Activated T-cell treated with anti-CD3 and anti-CD28 coated beads, Interleukin-2, amount 50 U/mL, for 4 hours (primary cell): ENCODE measurements around the gene GNG13. TPM values are rescaled to one million over a fixed set of nuclear protein-coding genes. Genes with fewer than 3 reads are reported as not detected.

Experiments
- ATAC-seq, 2 donors: fragments of 200-7000 bp; cut with Tn5 transposase; one replicate each; pipeline ENCODE4 v1.10.0; 2021
- DNase-seq: peaks from one replicate; pipeline ENCODE4 v3.0.0-alpha.2; 2020
- H3K27me3 Mint-ChIP-seq: one replicate; pipeline ENCODE4 v1.8.0; 2021; ENCODE audit warnings: low read depth, mixed read lengths
- H3K36me3 Mint-ChIP-seq: one replicate; pipeline ENCODE4 v1.8.0; 2022; ENCODE audit warnings: mixed read lengths; ENCODE audit not compliant: insufficient read depth
- H3K4me1 Mint-ChIP-seq: one replicate; pipeline ENCODE4 v1.8.0; 2021; ENCODE audit warnings: low read depth, mixed read lengths
- H3K4me3 Mint-ChIP-seq: one replicate; pipeline ENCODE4 v1.8.0; 2021; ENCODE audit warnings: mild to moderate bottlenecking, moderate library complexity, mixed read lengths
- H3K9me3 Mint-ChIP-seq: one replicate; pipeline ENCODE4 v1.8.0; 2021; ENCODE audit warnings: mixed read lengths
- total RNA-seq, 3 donors: library from RNA; stranded (reverse); gene quantifications; one replicate each; pipeline ENCODE4 v1.2.1, GENCODE V29; 2021

The GNG13 gene
- total RNA-seq, 3 donors from 2014 or later = not detected

- H3K4me3 Mint-ChIP-seq = no peak overlapping the region
- no peaks in the 10 kb centered on the region for H3K9me3 Mint-ChIP-seq
- ATAC-seq = no peak
- DNase-seq = no peak
- peaks cover 10% of the 10 kb centered on the region for H3K27me3 Mint-ChIP-seq
- H3K36me3 Mint-ChIP-seq = no peaks in the 10 kb centered on the region
- peaks cover 2% of the 10 kb centered on the region for H3K4me1 Mint-ChIP-seq
Measured at GRCh38 chr16:775236-775796, 25.2 kb downstream of the GNG13 start.

- Mint-ChIP-seq H3K4me3 (no peak overlapping the region), H3K36me3 (no peaks in the 10 kb centered on the region), H3K9me3 (no peaks in the 10 kb centered on the region), H3K27me3 (peaks cover 8% of the 10 kb centered on the region), H3K4me1 (peaks cover 2% of the 10 kb centered on the region)
- ATAC-seq (no peak), DNase-seq (no peak)
Measured at GRCh38 chr16:774086-775001, 26.2 kb downstream of the GNG13 start.

GRCh38 chr16:772959-773358 is 27.6 kb downstream of the GNG13 start:
- Mint-ChIP-seq H3K27me3 (peaks cover 7% of the 10 kb centered on the region), H3K36me3 (no peaks in the 10 kb centered on the region), H3K9me3 (no peaks in the 10 kb centered on the region), H3K4me1 (peaks cover 2% of the 10 kb centered on the region), H3K4me3 (no peak overlapping the region)
- DNase-seq = no peak
- no peak for ATAC-seq

- no peak for DNase-seq
- ATAC-seq = no peak
- no peaks in the 10 kb centered on the region for H3K36me3 Mint-ChIP-seq
- H3K4me1 Mint-ChIP-seq = no peaks in the 10 kb centered on the region
- H3K27me3 Mint-ChIP-seq = no peaks in the 10 kb centered on the region
- no peaks in the 10 kb centered on the region for H3K9me3 Mint-ChIP-seq
- H3K4me3 Mint-ChIP-seq = no peak overlapping the region
Measured at GRCh38 chr16:770411-770810, 30.1 kb downstream of the GNG13 start.

- Mint-ChIP-seq H3K4me1 (no peaks in the 10 kb centered on the region), H3K27me3 (no peaks in the 10 kb centered on the region), H3K36me3 (no peaks in the 10 kb centered on the region), H3K4me3 (no peak overlapping the region), H3K9me3 (no peaks in the 10 kb centered on the region)
- no peak for ATAC-seq
- DNase-seq = no peak
Measured at GRCh38 chr16:769934-770333, 30.6 kb downstream of the GNG13 start.

GRCh38 chr16:769184-769784 is 31.2 kb downstream of the GNG13 start:
- no peaks in the 10 kb centered on the region for H3K4me1 Mint-ChIP-seq
- ATAC-seq = no peak

GRCh38 chr16:768428-768827 is 32.1 kb downstream of the GNG13 start:
- DNase-seq = no peak
- no peaks in the 10 kb centered on the region for H3K36me3 Mint-ChIP-seq
- no peaks in the 10 kb centered on the region for H3K27me3 Mint-ChIP-seq
- no peak for ATAC-seq
- H3K9me3 Mint-ChIP-seq = no peaks in the 10 kb centered on the region
- H3K4me3 Mint-ChIP-seq = no peak overlapping the region
- H3K4me1 Mint-ChIP-seq = no peaks in the 10 kb centered on the region

More at GRCh38 chr16:769184-769784, 31.2 kb downstream of the GNG13 start:
- no peaks in the 10 kb centered on the region for H3K27me3 Mint-ChIP-seq
- no peak for DNase-seq
- no peaks in the 10 kb centered on the region for H3K36me3 Mint-ChIP-seq
- H3K4me3 Mint-ChIP-seq = no peak overlapping the region
- no peaks in the 10 kb centered on the region for H3K9me3 Mint-ChIP-seq

- H3K4me1 Mint-ChIP-seq = no peaks in the 10 kb centered on the region
- no peaks in the 10 kb centered on the region for H3K9me3 Mint-ChIP-seq
- ATAC-seq = no peak
- H3K27me3 Mint-ChIP-seq = no peaks in the 10 kb centered on the region
- H3K4me3 Mint-ChIP-seq = no peak overlapping the region
- DNase-seq = no peak
- H3K36me3 Mint-ChIP-seq = no peaks in the 10 kb centered on the region
Measured at GRCh38 chr16:767743-768235, 32.7 kb downstream of the GNG13 start.

GRCh38 chr16:766820-767640 is 33.5 kb downstream of the GNG13 start:
- no peak for ATAC-seq
- H3K27me3 Mint-ChIP-seq = no peaks in the 10 kb centered on the region
- H3K36me3 Mint-ChIP-seq = no peaks in the 10 kb centered on the region
- no peak overlapping the region for H3K4me3 Mint-ChIP-seq
- DNase-seq = no peak
- H3K4me1 Mint-ChIP-seq = no peaks in the 10 kb centered on the region
- no peaks in the 10 kb centered on the region for H3K9me3 Mint-ChIP-seq

GRCh38 chr16:766008-766819 is 34.3 kb downstream of the GNG13 start:
- no peaks in the 10 kb centered on the region for H3K27me3 Mint-ChIP-seq
- no peaks in the 10 kb centered on the region for H3K4me1 Mint-ChIP-seq
- DNase-seq (no peak), ATAC-seq (no peak)
- no peaks in the 10 kb centered on the region for H3K9me3 Mint-ChIP-seq
- H3K36me3 Mint-ChIP-seq = no peaks in the 10 kb centered on the region
- H3K4me3 Mint-ChIP-seq = no peak overlapping the region

GRCh38 chr16:765488-765865 is 35.1 kb downstream of the GNG13 start:
- Mint-ChIP-seq H3K4me1 (no peaks in the 10 kb centered on the region), H3K4me3 (no peak overlapping the region), H3K9me3 (no peaks in the 10 kb centered on the region), H3K27me3 (no peaks in the 10 kb centered on the region), H3K36me3 (no peaks in the 10 kb centered on the region)
- no peak for DNase-seq
- ATAC-seq = no peak

- no peaks in the 10 kb centered on the region for H3K36me3 Mint-ChIP-seq
- no peaks in the 10 kb centered on the region for H3K27me3 Mint-ChIP-seq
- ATAC-seq (no peak), DNase-seq (no peak)
- H3K4me3 Mint-ChIP-seq = no peak overlapping the region
- no peaks in the 10 kb centered on the region for H3K4me1 Mint-ChIP-seq
- H3K9me3 Mint-ChIP-seq = no peaks in the 10 kb centered on the region
Measured at GRCh38 chr16:764848-765487, 35.6 kb downstream of the GNG13 start.

- DNase-seq (no peak), ATAC-seq (no peak)
- no peaks in the 10 kb centered on the region for H3K9me3 Mint-ChIP-seq
- H3K4me3 Mint-ChIP-seq = no peak overlapping the region
- no peaks in the 10 kb centered on the region for H3K27me3 Mint-ChIP-seq
- H3K4me1 Mint-ChIP-seq = no peaks in the 10 kb centered on the region
- H3K36me3 Mint-ChIP-seq = no peaks in the 10 kb centered on the region
Measured at GRCh38 chr16:764184-764750, 36.3 kb downstream of the GNG13 start.
